ENCODE measurements around the gene TTLL5. TPM values are rescaled to one million over a fixed set of nuclear protein-coding genes. Genes with fewer than 3 reads are reported as not detected.

The TTLL5 gene
- total and polyA plus RNA-seq, 2 of the 13 experiments (the other 11 are each of a cell fraction or from before 2014, with no cell fraction given): 11.8 to 18.8 TPM

DNA sequence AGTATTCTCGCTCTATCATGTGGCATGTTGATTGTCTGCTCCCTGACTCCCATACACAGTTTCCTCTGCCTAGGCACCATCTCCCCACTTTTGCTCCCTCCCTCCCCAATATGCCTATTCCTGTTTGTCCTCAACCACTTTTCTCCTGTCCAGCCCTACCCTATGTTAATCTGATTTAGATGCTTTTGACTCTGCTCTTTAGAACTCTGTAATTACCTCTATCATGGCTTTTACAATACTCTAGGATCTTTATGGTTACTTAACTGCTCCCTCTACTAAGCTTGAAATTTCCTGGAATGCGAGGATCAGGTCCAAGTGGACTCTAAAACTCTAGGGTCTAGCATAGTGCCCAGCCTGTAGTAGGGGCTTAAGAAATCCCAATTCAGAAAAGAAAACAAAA lies 252.1 kb downstream of the TTLL5 start (continued):
- TF ChIP-seq, protein P1, sequence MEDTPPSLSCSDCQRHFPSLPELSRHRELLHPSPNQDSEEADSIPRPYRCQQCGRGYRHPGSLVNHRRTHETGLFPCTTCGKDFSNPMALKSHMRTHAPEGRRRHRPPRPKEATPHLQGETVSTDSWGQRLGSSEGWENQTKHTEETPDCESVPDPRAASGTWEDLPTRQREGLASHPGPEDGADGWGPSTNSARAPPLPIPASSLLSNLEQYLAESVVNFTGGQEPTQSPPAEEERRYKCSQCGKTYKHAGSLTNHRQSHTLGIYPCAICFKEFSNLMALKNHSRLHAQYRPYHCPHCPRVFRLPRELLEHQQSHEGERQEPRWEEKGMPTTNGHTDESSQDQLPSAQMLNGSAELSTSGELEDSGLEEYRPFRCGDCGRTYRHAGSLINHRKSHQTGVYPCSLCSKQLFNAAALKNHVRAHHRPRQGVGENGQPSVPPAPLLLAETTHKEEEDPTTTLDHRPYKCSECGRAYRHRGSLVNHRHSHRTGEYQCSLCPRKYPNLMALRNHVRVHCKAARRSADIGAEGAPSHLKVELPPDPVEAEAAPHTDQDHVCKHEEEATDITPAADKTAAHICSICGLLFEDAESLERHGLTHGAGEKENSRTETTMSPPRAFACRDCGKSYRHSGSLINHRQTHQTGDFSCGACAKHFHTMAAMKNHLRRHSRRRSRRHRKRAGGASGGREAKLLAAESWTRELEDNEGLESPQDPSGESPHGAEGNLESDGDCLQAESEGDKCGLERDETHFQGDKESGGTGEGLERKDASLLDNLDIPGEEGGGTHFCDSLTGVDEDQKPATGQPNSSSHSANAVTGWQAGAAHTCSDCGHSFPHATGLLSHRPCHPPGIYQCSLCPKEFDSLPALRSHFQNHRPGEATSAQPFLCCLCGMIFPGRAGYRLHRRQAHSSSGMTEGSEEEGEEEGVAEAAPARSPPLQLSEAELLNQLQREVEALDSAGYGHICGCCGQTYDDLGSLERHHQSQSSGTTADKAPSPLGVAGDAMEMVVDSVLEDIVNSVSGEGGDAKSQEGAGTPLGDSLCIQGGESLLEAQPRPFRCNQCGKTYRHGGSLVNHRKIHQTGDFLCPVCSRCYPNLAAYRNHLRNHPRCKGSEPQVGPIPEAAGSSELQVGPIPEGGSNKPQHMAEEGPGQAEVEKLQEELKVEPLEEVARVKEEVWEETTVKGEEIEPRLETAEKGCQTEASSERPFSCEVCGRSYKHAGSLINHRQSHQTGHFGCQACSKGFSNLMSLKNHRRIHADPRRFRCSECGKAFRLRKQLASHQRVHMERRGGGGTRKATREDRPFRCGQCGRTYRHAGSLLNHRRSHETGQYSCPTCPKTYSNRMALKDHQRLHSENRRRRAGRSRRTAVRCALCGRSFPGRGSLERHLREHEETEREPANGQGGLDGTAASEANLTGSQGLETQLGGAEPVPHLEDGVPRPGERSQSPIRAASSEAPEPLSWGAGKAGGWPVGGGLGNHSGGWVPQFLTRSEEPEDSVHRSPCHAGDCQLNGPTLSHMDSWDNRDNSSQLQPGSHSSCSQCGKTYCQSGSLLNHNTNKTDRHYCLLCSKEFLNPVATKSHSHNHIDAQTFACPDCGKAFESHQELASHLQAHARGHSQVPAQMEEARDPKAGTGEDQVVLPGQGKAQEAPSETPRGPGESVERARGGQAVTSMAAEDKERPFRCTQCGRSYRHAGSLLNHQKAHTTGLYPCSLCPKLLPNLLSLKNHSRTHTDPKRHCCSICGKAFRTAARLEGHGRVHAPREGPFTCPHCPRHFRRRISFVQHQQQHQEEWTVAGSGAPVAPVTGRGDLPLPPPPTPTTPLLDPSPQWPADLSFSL (CRISPR knock-in tag; IDR thresholded peaks at IDR 0.05): no peak
- no peak for TF ChIP-seq SMARCE1 (IDR thresholded peaks at IDR 0.05; ENCODE audit: borderline replicate concordance)
- TF ChIP-seq, protein P2, sequence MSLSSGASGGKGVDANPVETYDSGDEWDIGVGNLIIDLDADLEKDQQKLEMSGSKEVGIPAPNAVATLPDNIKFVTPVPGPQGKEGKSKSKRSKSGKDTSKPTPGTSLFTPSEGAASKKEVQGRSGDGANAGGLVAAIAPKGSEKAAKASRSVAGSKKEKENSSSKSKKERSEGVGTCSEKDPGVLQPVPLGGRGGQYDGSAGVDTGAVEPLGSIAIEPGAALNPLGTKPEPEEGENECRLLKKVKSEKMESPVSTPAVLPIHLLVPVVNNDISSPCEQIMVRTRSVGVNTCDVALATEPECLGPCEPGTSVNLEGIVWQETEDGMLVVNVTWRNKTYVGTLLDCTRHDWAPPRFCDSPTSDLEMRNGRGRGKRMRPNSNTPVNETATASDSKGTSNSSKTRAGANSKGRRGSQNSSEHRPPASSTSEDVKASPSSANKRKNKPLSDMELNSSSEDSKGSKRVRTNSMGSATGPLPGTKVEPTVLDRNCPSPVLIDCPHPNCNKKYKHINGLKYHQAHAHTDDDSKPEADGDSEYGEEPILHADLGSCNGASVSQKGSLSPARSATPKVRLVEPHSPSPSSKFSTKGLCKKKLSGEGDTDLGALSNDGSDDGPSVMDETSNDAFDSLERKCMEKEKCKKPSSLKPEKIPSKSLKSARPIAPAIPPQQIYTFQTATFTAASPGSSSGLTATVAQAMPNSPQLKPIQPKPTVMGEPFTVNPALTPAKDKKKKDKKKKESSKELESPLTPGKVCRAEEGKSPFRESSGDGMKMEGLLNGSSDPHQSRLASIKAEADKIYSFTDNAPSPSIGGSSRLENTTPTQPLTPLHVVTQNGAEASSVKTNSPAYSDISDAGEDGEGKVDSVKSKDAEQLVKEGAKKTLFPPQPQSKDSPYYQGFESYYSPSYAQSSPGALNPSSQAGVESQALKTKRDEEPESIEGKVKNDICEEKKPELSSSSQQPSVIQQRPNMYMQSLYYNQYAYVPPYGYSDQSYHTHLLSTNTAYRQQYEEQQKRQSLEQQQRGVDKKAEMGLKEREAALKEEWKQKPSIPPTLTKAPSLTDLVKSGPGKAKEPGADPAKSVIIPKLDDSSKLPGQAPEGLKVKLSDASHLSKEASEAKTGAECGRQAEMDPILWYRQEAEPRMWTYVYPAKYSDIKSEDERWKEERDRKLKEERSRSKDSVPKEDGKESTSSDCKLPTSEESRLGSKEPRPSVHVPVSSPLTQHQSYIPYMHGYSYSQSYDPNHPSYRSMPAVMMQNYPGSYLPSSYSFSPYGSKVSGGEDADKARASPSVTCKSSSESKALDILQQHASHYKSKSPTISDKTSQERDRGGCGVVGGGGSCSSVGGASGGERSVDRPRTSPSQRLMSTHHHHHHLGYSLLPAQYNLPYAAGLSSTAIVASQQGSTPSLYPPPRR (CRISPR knock-in tag; IDR thresholded peaks at IDR 0.05; ENCODE audit: borderline replicate concordance): no peak
- TF ChIP-seq, protein P3, sequence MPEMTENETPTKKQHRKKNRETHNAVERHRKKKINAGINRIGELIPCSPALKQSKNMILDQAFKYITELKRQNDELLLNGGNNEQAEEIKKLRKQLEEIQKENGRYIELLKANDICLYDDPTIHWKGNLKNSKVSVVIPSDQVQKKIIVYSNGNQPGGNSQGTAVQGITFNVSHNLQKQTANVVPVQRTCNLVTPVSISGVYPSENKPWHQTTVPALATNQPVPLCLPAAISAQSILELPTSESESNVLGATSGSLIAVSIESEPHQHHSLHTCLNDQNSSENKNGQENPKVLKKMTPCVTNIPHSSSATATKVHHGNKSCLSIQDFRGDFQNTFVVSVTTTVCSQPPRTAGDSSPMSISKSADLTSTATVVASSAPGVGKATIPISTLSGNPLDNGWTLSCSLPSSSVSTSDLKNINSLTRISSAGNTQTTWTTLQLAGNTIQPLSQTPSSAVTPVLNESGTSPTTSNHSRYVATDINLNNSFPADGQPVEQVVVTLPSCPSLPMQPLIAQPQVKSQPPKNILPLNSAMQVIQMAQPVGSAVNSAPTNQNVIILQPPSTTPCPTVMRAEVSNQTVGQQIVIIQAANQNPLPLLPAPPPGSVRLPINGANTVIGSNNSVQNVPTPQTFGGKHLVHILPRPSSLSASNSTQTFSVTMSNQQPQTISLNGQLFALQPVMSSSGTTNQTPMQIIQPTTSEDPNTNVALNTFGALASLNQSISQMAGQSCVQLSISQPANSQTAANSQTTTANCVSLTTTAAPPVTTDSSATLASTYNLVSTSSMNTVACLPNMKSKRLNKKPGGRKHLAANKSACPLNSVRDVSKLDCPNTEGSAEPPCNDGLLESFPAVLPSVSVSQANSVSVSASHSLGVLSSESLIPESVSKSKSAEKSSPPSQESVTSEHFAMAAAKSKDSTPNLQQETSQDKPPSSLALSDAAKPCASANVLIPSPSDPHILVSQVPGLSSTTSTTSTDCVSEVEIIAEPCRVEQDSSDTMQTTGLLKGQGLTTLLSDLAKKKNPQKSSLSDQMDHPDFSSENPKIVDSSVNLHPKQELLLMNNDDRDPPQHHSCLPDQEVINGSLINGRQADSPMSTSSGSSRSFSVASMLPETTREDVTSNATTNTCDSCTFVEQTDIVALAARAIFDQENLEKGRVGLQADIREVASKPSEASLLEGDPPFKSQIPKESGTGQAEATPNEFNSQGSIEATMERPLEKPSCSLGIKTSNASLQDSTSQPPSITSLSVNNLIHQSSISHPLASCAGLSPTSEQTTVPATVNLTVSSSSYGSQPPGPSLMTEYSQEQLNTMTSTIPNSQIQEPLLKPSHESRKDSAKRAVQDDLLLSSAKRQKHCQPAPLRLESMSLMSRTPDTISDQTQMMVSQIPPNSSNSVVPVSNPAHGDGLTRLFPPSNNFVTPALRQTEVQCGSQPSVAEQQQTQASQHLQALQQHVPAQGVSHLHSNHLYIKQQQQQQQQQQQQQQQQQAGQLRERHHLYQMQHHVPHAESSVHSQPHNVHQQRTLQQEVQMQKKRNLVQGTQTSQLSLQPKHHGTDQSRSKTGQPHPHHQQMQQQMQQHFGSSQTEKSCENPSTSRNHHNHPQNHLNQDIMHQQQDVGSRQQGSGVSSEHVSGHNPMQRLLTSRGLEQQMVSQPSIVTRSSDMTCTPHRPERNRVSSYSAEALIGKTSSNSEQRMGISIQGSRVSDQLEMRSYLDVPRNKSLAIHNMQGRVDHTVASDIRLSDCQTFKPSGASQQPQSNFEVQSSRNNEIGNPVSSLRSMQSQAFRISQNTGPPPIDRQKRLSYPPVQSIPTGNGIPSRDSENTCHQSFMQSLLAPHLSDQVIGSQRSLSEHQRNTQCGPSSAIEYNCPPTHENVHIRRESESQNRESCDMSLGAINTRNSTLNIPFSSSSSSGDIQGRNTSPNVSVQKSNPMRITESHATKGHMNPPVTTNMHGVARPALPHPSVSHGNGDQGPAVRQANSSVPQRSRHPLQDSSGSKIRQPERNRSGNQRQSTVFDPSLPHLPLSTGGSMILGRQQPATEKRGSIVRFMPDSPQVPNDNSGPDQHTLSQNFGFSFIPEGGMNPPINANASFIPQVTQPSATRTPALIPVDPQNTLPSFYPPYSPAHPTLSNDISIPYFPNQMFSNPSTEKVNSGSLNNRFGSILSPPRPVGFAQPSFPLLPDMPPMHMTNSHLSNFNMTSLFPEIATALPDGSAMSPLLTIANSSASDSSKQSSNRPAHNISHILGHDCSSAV (CRISPR knock-in tag; IDR thresholded peaks at IDR 0.05; ENCODE audit: borderline replicate concordance): no peak
